Spinal cord (tissue), 10 donors: ENCODE measurements around the gene HINT1. TPM values are rescaled to one million over a fixed set of nuclear protein-coding genes. Genes with fewer than 3 reads are reported as not detected.
"Not testable (repeated sequence)": the region's sequence is repeated elsewhere in the genome, so short reads cannot be mapped to it uniquely, and the experiment has no call there.

Source experiments
- DNase-seq, 6 donors: peaks; one replicate each; pipeline versions ENCODE4 v3.0.0 to v3.0.0-alpha.2; 2013 to 2015; ENCODE audit warnings: low spot score in 6 of 6, low read depth in 4 of 6
- H3K27ac ChIP-seq: one replicate; pipeline ENCODE4 v1.5.1; 2013; ENCODE audit warnings: low read depth, low read length, control low read depth
- H3K27me3 ChIP-seq: one replicate; pipeline ENCODE4 v1.6.1; 2013; ENCODE audit warnings: low read length; ENCODE audit not compliant: control insufficient read depth, insufficient read depth
- H3K36me3 ChIP-seq: one replicate; pipeline ENCODE4 v1.6.1; 2013; ENCODE audit warnings: low read length; ENCODE audit not compliant: control insufficient read depth, insufficient read depth
- H3K4me1 ChIP-seq: one replicate; pipeline ENCODE4 v1.6.1; 2013; ENCODE audit warnings: low read length; ENCODE audit not compliant: control insufficient read depth, insufficient read depth
- H3K4me3 ChIP-seq: one replicate; pipeline ENCODE4 v1.5.1; 2013; ENCODE audit warnings: low read depth, low read length, control low read depth
- H3K9me3 ChIP-seq: one replicate; pipeline ENCODE4 v1.6.1; 2013; ENCODE audit warnings: low read length; ENCODE audit not compliant: control insufficient read depth, insufficient read depth
- WGBS: methylation state at CpG from one replicate; pipeline ENCODE4 v1.1.5; 2013; ENCODE audit warnings: missing lambda C conversion rate; ENCODE audit not compliant: insufficient coverage; 5-methylcytosine and 5-hydroxymethylcytosine counted together
- polyA plus RNA-seq, 2 donors: library from polyadenylated mRNA; unstranded; fragments of 120-200 nt; gene quantifications; one replicate each; pipeline ENCODE4 v1.2.1, GENCODE V29; 2013; ENCODE audit not compliant: insufficient read length in 2 of 2
- total RNA-seq, 2 donors: library from RNA; depleted of rRNA in 1 of 2; stranded (reverse); fragments of 120-200 nt in 1 of 2; fragments of >200 nt in 1 of 2; gene quantifications; one replicate each; pipeline versions ENCODE4 v1.2.3 to v1.2.4, GENCODE V29; 2013 to 2014
- donor health status: healthy.

Gene HINT1
- total and polyA plus RNA-seq, 4 donors, result 172 to 397 (median 310) TPM

DNA sequence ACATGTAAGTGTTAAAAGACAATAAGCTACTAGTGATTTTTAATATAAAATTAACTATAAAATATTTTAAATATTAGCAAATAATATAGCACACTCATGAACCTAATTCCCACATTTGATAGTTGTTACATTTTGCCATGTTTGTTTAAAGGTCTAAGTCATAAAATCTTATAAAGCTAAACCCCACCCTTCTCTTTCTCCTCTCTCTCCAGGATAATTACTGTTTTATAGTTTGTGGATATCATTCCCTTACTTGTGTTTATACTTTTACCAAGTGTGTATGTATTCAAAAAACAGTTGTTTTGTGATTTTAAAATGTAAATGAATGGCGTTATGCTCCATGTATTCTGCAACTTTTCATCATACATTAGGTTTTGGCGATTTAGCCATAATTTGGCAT is 39.9 kb upstream of the HINT1 start:
- Histone ChIP-seq H3K27ac (no peak overlapping the region), H3K36me3 (no peaks in the 10 kb centered on the region), H3K9me3 (no peaks in the 10 kb centered on the region), H3K4me1 (no peaks in the 10 kb centered on the region), H3K27me3 (no peaks in the 10 kb centered on the region), H3K4me3 (no peak overlapping the region)
- no peak for DNase-seq
- WGBS, result no CpG with 5 or more reads among the region's 2 CpGs

DNA sequence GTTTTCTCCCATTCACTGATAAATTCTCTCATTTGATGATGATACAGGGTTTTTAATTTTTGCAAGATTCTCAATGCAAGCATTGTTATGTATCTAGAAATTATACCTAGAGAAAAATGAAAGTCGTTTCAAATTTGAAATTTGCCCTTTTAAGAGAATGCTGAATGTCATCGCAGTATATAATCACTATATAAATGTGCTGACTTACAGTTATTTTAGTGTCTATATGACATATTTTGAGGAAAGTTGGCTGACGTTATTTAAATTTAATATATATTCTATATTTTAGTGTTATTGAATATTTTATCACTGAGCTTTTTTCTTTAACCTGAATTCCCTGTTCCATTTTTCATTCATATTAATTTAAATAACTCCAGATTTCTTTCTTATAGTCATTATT is 35.5 kb upstream of the HINT1 start:
- no CpG with 5 or more reads among the region's 3 CpGs for WGBS
- Histone ChIP-seq H3K27me3 (no peaks in the 10 kb centered on the region), H3K9me3 (no peaks in the 10 kb centered on the region), H3K36me3 (no peaks in the 10 kb centered on the region), H3K4me1 (no peaks in the 10 kb centered on the region), H3K4me3 (no peak overlapping the region), H3K27ac (no peak overlapping the region)
- no peak for DNase-seq

DNA sequence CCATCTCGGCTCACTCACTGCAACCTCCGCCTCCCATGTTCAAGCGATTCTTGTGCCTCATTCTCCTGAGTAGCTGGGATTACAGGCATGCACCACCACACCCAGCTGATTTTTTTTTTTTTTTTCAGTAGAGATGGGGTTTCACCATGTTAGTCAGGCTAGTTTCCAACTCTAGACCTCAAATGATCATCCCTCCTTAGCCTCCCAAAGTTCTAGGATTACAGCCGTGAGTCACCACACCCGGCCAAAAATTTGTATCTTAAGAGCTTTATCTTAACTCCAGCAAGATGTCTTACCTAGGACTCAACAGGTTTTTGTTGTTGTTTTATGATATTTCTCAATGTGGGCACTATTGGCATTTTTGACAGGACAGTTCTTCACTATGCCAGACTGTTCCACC is 33.6 kb upstream of the HINT1 start:
- 100% methylated on average over 3 of the region's 5 CpGs for WGBS
- Histone ChIP-seq H3K27me3 (no peaks in the 10 kb centered on the region), H3K4me3 (no peak overlapping the region)

DNA sequence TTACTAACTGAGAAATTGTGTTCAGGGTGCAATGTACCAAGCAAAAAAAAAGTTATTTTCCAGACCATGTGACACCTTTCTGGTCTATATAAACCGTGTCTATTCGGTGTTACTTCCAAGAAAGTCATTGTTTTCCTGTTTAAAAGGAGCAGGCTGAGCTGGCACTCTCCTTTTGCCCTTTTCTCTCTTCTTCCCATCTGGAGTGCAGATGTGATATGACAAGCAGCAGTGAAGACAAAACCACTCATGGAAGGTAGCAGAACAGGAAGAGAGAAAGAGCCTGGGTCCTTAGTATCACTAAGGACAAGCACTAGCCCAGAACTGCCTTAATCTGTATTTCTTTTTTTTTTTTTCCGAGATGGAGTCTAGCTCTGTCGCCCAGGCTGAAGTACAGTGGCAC is 31.3 kb upstream of the HINT1 start:
- H3K4me1 ChIP-seq, result no peaks in the 10 kb centered on the region
- H3K9me3 ChIP-seq, result no peaks in the 10 kb centered on the region
- H3K27ac ChIP-seq, result no peak overlapping the region
- no peaks in the 10 kb centered on the region for H3K36me3 ChIP-seq
- H3K4me3 ChIP-seq, result no peak overlapping the region
- DNase-seq, result no peak
- WGBS, result 89% methylated on average over 4 of the region's 4 CpGs
- H3K27me3 ChIP-seq, result no peaks in the 10 kb centered on the region

More for the DNA sequence above, 33.6 kb upstream of the HINT1 start:
- no peak overlapping the region for H3K27ac ChIP-seq
- H3K4me1 ChIP-seq, result no peaks in the 10 kb centered on the region
- H3K9me3 ChIP-seq, result no peaks in the 10 kb centered on the region
- DNase-seq, result no peak
- H3K36me3 ChIP-seq, result no peaks in the 10 kb centered on the region

DNA sequence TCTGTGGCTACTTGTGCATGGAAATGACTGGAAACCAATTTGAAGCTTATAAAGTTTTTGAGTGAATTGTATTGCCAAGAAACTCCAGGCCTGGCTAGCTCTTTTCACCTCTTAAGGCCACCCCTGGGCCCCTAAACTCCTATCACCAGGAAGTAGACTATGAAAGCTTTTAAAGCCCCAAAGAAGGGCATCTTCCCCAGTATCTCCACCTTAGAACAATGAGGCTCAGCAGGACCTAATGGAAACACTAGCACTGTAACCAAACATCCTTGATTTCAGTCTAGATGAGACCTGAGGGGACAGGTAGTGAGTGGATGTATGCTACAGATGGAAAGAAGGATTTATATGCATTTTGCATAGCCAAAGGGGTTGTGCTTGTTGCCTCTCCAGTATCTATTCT is 30.6 kb upstream of the HINT1 start:
- Histone ChIP-seq H3K27ac (no peak overlapping the region), H3K9me3 (no peaks in the 10 kb centered on the region), H3K27me3 (no peaks in the 10 kb centered on the region), H3K36me3 (no peaks in the 10 kb centered on the region), H3K4me1 (no peaks in the 10 kb centered on the region), H3K4me3 (no peak overlapping the region)
- no peak for DNase-seq

DNA sequence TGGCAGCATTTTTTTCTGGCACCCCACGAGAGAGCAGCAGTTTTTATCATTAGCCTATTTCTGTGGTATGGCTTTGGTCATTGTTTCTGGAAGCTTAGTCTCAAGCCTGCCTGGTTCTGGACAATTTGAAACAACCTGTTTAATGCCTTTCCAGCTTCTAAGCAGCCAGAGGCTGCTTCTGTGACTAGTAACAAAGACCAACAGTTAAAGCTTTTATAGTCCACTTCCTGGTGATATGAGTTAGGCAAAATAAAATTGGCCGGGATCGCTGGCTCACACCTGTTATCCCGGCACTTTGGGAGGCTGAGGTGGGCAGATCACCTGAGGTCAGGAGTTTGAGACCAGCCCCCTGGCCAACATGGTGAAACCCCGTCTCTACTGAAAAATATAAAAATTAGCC is 29.7 kb upstream of the HINT1 start:
- no peaks in the 10 kb centered on the region for H3K36me3 ChIP-seq
- no peak for DNase-seq
- no peak overlapping the region for H3K27ac ChIP-seq
- no peaks in the 10 kb centered on the region for H3K27me3 ChIP-seq
- WGBS, result 93% methylated on average over 5 of the region's 5 CpGs
- H3K4me1 ChIP-seq, result no peaks in the 10 kb centered on the region
- no peak overlapping the region for H3K4me3 ChIP-seq
- no peaks in the 10 kb centered on the region for H3K9me3 ChIP-seq

DNA sequence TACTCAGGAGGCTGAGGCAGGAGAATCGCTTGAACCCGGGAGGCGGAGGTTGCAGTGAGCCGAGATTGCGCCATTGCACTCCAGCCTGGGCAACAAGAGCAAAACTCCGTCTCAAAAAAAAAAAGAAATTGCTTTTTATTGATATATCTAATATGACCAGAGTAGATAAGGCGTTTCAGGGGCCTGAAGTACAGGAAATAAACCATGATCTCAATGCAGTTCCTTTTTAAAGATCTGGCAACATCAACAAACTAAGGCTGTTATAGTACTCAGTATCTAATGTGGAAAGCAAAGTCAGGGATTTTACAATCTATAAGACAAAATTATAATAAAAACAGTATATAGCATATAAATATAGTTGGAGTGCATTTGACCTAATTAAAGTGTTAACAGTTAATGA is 28.8 kb upstream of the HINT1 start:
- H3K36me3 ChIP-seq, H3K9me3 ChIP-seq, DNase-seq, H3K4me1 ChIP-seq, H3K4me3 ChIP-seq, H3K27me3 ChIP-seq, H3K27ac ChIP-seq: not testable (repeated sequence)
- WGBS, result no CpG with 5 or more reads among the region's 7 CpGs

DNA sequence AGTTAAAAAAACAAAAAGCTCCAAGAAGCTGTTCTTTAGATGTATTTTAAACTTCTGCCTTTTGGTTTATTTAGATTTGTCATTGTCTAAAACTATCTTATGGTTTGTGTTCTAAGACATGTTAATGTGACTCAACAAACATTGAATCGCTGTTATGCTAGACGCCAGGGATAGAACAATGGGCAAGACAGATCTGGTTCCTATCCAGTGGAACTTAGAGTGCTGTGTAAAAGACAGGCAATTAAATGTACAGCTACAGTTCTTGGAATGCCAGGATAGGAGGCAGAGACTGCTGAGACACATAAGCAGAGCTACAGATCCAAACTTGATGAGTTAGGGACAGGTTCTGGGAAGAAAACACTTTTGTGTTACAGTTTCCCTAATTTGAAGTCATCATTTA is 28.1 kb upstream of the HINT1 start:
- Histone ChIP-seq H3K4me1 (no peaks in the 10 kb centered on the region), H3K4me3 (no peak overlapping the region), H3K27me3 (no peaks in the 10 kb centered on the region), H3K9me3 (no peaks in the 10 kb centered on the region), H3K36me3 (peaks cover 3% of the 10 kb centered on the region), H3K27ac (no peak overlapping the region)
- peak in 1 of 6 donors; percentile 23 for DNase-seq
- WGBS, result 32% methylated on average over 2 of the region's 2 CpGs

DNA sequence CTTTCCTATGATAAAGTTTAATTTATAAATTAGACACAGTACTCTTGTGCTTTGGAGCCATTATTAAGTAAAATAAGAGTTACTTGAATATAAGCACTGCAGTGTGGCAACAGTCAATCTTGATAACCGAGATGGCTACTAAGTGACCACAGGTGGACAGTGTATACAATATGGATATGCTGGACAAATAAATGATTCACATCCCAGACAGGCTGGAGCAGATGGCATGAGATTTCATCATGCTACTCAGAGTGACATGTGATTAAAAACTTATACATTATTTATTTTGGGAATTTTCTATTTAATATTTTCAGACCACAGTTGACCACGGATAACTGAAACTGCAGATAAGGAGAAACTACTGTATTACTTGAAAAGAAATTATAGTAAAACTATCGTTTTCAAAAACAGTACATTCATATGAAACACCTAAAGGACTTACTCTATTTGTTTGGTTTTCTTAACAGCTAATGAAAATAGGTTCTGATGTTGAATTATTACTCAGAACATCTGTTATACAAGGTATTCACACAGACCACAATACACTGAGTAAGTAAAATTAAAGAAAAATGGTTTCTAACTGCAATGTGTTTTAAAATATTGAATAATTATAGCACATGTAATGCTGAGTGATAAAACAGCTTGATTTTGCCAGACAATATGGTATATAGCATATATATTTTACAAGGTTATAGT is 21.7 kb upstream of the HINT1 start:
- Histone ChIP-seq H3K9me3 (no peaks in the 10 kb centered on the region), H3K36me3 (peaks cover 3% of the 10 kb centered on the region), H3K4me1 (no peaks in the 10 kb centered on the region), H3K27me3 (no peaks in the 10 kb centered on the region), H3K27ac (no peak overlapping the region), H3K4me3 (no peak overlapping the region)
- WGBS, result 50% methylated on average over 1 of the region's 3 CpGs
- DNase-seq, result no peak

DNA sequence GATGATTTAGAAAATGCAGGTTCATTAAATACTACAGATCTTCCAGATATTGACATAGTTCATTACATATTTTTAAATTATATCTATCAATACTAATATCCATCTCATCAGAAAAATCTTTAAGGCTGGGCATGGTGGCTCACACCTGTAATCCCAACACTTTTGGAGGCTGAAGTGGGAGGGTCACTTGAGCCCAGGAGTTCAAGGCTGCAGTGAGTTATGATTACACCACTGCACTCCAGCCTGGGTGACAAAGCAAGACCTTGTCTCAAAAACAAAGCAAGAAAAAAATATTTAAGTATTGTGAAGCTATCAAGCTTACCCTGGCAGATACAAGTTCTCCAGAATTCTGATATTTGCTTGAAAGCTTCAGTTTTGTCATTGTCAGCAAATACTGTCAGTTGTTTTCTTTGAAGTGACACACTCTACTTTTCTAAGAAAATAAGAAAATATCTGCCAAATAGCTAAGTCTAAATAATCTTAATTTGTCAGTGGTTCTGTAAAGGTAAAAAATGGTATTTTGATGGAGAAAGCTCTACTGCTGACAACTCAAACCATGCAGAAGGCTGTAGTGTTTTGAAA is 20.6 kb upstream of the HINT1 start:
- H3K27ac ChIP-seq, result no peak overlapping the region
- peaks cover 3% of the 10 kb centered on the region for H3K36me3 ChIP-seq
- DNase-seq, result no peak
- H3K4me3 ChIP-seq, result no peak overlapping the region
- H3K9me3 ChIP-seq, result no peaks in the 10 kb centered on the region
- no peaks in the 10 kb centered on the region for H3K4me1 ChIP-seq
- H3K27me3 ChIP-seq, result no peaks in the 10 kb centered on the region
